Subcutaneous adipose tissue (tissue), 4 donors: ENCODE data around the gene DAPK1. TPM values are rescaled to one million over a fixed set of nuclear protein-coding genes. Genes with fewer than 3 reads are reported as not detected.

Experiments
- total RNA-seq, 4 donors: library from RNA; depleted of rRNA; stranded (reverse); fragments of >200 nt; gene quantifications; one replicate each; pipeline ENCODE4 v1.1.0, GENCODE V29; 2016
- TF ChIP-seq, protein P1 (sequence below): fragments of 450-650 bp; IDR thresholded peaks from one replicate; pipeline ENCODE4 v1.5.1; 2016; ENCODE audit warnings: low read depth, mild to moderate bottlenecking, control low read depth, antibody characterized with exemption, moderate library complexity

Gene DAPK1
- total RNA-seq, 4 donors from 2014 or later, result 29.5 to 63.2 (median 43.4) TPM

DNA sequence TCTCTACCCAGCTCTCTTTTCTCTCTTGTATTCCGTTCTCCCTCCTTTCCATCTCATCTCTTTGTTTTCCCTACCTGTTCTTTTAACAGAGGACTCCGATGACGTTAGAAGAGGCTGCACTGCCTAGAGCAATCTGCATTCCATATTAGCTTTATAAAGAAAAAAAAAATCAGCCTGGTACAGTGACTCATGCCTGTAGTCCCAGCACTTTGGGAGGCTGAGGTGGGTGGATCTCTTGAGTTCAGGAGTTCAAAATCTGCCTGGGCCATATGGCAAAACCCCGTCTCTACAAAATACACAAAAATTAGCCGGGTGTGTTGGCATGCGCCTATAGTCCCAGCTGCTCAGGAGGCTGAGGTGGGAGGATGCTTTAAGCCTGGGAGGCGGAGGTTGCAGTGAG, 49.0 kb downstream of the DAPK1 start:
- TF ChIP-seq, protein P1, sequence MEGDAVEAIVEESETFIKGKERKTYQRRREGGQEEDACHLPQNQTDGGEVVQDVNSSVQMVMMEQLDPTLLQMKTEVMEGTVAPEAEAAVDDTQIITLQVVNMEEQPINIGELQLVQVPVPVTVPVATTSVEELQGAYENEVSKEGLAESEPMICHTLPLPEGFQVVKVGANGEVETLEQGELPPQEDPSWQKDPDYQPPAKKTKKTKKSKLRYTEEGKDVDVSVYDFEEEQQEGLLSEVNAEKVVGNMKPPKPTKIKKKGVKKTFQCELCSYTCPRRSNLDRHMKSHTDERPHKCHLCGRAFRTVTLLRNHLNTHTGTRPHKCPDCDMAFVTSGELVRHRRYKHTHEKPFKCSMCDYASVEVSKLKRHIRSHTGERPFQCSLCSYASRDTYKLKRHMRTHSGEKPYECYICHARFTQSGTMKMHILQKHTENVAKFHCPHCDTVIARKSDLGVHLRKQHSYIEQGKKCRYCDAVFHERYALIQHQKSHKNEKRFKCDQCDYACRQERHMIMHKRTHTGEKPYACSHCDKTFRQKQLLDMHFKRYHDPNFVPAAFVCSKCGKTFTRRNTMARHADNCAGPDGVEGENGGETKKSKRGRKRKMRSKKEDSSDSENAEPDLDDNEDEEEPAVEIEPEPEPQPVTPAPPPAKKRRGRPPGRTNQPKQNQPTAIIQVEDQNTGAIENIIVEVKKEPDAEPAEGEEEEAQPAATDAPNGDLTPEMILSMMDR, result no peak

DNA sequence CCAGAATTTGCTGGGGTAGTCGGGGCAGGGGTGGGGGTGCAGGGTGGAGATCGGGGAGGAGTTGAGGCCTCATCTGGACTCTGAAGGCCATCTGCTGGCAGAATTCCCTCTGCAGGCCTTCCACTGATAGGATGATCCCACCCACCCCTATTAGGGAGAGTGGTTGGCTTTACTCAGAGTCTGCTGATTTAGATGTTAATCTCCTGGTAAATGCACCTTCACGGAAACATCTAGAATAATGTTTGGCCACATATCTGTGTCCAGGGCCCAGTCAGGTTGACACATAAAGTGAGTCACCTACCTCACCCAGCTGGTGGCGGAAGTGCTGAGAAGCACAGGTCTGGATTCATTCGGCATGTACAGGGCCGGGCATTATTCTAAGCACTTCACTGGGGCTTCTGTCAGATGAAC, 50.0 kb downstream of the DAPK1 start:
- TF ChIP-seq, protein P1, result no peak

DNA sequence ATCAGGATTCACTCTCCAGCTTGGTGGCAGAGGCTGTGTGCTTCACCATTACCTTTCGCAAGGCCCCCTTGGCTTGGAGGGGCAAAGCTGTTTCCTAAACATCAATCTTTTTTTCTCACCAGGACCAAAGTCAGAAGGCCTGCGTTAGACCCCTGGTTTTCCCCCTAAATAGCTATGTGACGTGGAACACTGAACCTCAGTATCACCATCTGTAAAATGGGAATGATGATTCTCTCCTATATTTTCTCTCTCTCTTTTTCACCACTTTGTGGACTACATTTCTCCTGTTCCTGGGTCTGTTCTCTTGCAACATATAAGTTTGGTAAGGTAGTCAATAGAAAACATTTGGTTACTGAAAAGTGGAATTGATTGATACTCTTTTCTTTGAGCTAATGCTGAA, 50.5 kb downstream of the DAPK1 start:
- TF ChIP-seq, protein P1, result no peak

DNA sequence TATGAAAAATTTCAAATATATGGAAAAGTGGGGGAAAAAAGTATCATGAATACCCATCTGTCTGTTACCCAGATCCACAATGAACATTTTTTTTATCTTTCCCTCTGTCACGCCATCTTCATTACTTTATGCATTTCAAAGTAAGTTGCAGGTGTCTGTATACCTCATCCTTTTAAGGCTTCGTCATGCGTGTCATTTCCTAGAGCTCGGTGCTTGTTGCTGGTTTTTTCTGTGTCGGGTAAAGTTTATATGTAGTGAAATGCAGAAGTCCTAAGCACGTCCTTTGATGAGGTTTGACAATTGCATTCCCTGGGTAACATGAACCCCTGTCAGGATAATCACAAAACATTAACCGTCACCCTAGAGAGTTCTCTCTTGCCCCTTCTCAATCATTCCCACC, 52.1 kb downstream of the DAPK1 start:
- TF ChIP-seq, protein P1, result no peak

DNA sequence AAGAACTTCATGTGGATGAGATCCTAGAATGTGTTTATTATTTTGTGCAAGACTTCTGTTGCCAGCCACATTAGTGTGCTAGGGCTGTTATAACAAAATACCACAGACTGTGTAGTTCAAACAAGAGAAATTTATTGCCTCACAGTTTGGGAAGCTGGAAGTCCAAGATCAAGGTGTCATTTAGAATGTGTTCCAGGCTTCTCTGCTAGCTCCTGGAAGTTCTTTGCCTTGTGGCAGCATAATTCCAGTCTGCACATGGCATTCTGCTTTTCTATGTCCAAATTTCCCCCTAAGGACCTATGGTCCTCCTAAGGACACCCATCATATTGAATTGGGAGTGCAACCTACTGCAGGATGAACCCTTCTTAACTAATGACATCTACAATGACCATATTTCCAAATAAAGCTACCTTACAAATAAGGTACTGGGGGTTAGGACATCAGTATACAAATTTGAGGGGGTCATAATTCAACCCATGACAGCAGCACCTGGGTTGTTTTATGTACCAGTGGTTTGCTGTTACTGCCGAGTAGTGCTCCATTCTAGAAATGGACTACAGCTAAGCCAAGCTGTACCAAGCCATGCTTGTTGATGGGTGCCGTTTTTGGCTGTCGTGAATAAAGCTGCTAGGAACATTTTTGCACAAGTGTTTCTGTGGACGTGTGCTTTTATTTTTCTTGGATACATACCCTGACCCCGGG, 52.7 kb downstream of the DAPK1 start:
- TF ChIP-seq, protein P1, result no peak

DNA sequence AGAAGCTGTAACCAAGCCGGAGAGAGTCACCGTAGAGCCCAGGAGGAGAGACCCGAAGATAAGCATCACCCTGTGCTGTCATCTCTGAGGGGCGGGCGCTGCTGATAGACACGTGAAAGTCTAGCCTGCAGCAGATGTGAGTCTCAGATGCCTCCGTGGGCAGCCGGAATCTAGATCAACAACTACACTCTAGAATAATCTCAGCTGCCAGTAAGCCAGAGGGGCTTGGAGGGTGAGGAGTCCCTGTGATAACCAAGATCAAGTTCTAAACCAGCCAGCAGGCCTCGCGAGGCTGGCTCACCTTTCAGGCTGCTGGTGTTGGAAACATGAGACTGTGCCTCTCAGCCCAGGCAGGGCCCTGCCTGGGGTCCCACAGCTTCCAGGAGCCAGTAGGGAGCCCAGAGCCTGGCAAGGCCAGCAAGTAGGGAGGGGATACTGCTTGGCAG, 54.1 kb downstream of the DAPK1 start:
- TF ChIP-seq, protein P1, result no peak

DNA sequence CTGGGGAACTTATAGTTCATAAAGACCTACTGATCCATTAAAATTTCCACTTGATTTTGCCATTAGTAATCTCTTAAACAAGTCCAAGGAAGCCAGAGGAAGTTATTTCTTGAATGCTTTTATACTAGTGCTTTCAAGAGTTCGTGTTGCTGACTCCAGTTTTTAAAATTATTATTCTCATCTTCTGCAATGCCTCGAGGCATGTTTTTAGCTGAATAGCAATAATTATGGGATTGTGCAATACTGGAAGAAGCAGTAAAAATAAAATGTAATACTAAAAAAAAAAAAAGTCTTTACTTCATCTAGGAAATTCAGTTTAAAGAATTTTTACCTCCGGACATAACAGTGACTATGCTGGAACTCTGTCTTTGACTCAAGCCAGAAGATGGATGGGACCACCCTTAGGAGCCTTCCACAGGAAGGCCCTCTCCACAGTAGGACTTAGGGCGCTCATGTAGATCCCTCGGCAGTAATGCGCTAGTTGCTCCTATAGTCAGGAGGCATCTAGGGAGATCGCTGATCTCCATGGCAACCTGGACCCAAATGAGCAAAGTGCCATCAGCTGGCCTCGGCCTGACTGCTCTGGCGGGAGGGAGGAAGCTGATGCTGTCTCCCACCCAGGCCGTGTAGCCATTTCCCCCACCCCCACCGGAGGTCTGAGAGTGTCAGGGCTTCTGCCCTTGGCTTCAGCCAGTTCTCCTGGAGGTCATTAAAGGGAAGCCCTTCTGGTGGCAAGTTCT, 56.7 kb downstream of the DAPK1 start:
- TF ChIP-seq, protein P1, result no peak
